PFSK-1 (cell line): Measurements from ENCODE around the gene NYNRIN.

Experiments
- POLR2AphosphoS5 ChIP-seq: IDR thresholded peaks from 2 replicates; pipeline ENCODE4 v1.6.1; 2012; ENCODE audit warnings: low read depth, mild to moderate bottlenecking, control low read depth, low read length, moderate library complexity
- TAF1 ChIP-seq: IDR thresholded peaks from 2 replicates; pipeline ENCODE4 v1.6.1; 2012; ENCODE audit warnings: low read length, control low read depth, borderline replicate concordance; ENCODE audit not compliant: insufficient read depth

DNA sequence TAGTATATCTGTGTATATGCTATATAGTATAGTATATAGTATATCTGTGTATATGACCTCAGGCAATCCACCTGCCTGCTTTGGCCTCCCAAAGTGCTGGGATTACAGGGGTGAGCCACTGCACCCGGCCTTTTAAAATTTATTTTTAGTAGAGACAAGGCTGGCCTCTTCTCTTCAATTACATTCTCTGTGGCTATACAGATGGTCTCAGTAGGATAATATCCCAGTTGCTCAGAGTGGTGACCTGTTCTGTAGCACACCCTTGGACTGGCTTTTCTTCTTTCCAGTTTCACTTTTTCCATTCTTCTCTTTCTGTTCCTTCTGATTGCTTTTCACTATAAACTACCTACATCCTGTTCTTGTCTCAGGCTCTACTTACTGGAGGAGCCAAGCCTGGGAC is 34.0 kb upstream of the NYNRIN start:
- TF ChIP-seq TAF1, result no peak
- TF ChIP-seq POLR2AphosphoS5, result no peak
